Measurements from ENCODE around the gene CSNK1G2. TPM values are rescaled to one million over a fixed set of nuclear protein-coding genes. Genes with fewer than 3 reads are reported as not detected.

The CSNK1G2 gene
- total RNA-seq, 1 experiment from 2014 or later: 100.0 TPM

- Histone ChIP-seq H2BK15ac (ENCODE audit: low read depth, low read length) (no peak overlapping the region), H2BK12ac (ENCODE audit: insufficient read length, low read depth, low read length) (no peak overlapping the region), H2AK5ac (ENCODE audit: insufficient read length, low read length) (no peak overlapping the region), H2BK20ac (ENCODE audit: low read depth, low read length, poor library complexity, severe bottlenecking) (no peak overlapping the region), H2BK5ac (ENCODE audit: insufficient read length, low read length) (no peak overlapping the region), H3K9ac (ENCODE audit: extremely low read depth, insufficient read length, low read length) (no peak overlapping the region), H3K79me1 (ENCODE audit: insufficient read depth, low read depth, low read length, poor library complexity, severe bottlenecking) (no peaks in the 10 kb centered on the region), H3K27me3 (ENCODE audit: insufficient read depth, low read length) (no peaks in the 10 kb centered on the region), H3K9me3 (ENCODE audit: control insufficient read depth, low read depth, low read length) (no peaks in the 10 kb centered on the region), H3K14ac (ENCODE audit: insufficient read depth, low read length) (no peak overlapping the region), H3K23ac (ENCODE audit: insufficient read length, low read depth, low read length) (no peak overlapping the region), H4K91ac (ENCODE audit: insufficient read length, low read depth, low read length) (no peak overlapping the region), H3T11ph (ENCODE audit: low read length) (no peak overlapping the region), H3K18ac (ENCODE audit: insufficient read length, low read depth, low read length) (no peak overlapping the region), H2BK120ac (ENCODE audit: low read depth, low read length, poor library complexity, severe bottlenecking) (no peak overlapping the region), H3K27ac (ENCODE audit: insufficient read length, low read depth, low read length) (no peak overlapping the region), H3K56ac (ENCODE audit: insufficient read length, low read depth, low read length) (no peak overlapping the region), H4K20me1 (ENCODE audit: control insufficient read depth, insufficient read depth, insufficient read length) (no peaks in the 10 kb centered on the region), H4K8ac (replicated peaks; ENCODE audit: insufficient read length, low read depth, low read length) (no peak overlapping the region), H3K23me2 (ENCODE audit: insufficient read length, low read depth, low read length, poor library complexity, severe bottlenecking) (peaks cover 4% of the 10 kb centered on the region), H2AFZ (ENCODE audit: low read length) (no peak overlapping the region), H3K4me1 (ENCODE audit: insufficient read depth, low read length) (no peaks in the 10 kb centered on the region), H3K4ac (ENCODE audit: low read depth, low read length) (no peak overlapping the region), H4K5ac (ENCODE audit: insufficient read length, low read depth, low read length) (no peak overlapping the region), H3K4me2 (ENCODE audit: insufficient read depth, insufficient read length, low read length) (no peak overlapping the region), H3K79me2 (ENCODE audit: insufficient read depth, low read length) (no peaks in the 10 kb centered on the region; the same call in 1 of the 2 replicates)
- H3K4me3 Mint-ChIP-seq: peak overlapping the region; percentile 55 to 66; a peak in 2 of 5 replicates
- TF ChIP-seq CTCF (conservative IDR thresholded peaks at IDR 0.05): no peak
- peaks cover 5 to 17% of the 10 kb centered on the region in 2 experiments; a peak in 3 of 4 replicates for H3K4me1 Mint-ChIP-seq
- peaks cover 21 to 32% (median 30%) of the 10 kb centered on the region in 3 experiments; a peak in 6 of 7 replicates for H3K36me3 Mint-ChIP-seq (ENCODE audit: insufficient read depth in 1 of 3, low read depth in 3 of 3)
- no peak overlapping the region for H3K27ac Mint-ChIP-seq
- DNase-seq: no peak
- H3K27me3 Mint-ChIP-seq (ENCODE audit: low read depth): no peaks in the 10 kb centered on the region
- H3K9me3 Mint-ChIP-seq: no peaks in the 10 kb centered on the region; a peak in 2 of 5 replicates
- no CpG with 5 or more reads among the region's 6 CpGs for WGBS (ENCODE audit: extremely low coverage, insufficient read length, low lambda C conversion rate)
Measured at GRCh38 chr19:2013683-2013961, 72.7 kb downstream of the CSNK1G2 start.
